GM23248 (cell line): Measurements from ENCODE around the gene ABCB11.

ENCODE experiments used
- EZH2 ChIP-seq: fragments of 200-600 bp; sonication (generic); IDR thresholded peaks from 2 replicates; pipeline ENCODE4 v1.6.1; 2018; ENCODE audit warnings: antibody characterized with exemption, mild to moderate bottlenecking; ENCODE audit not compliant: insufficient read depth, poor library complexity, severe bottlenecking
- EZH2phosphoT487 ChIP-seq: fragments of 200-600 bp; sonication (generic); IDR thresholded peaks from 2 replicates; pipeline ENCODE4 v1.6.1; 2018; ENCODE audit warnings: antibody characterized with exemption, moderate library complexity, mild to moderate bottlenecking, low read depth; ENCODE audit not compliant: insufficient read depth

- TF ChIP-seq EZH2 (no peak), EZH2phosphoT487 (no peak)
These were observed 89.8 kb downstream of the ABCB11 start for GRCh38 chr2:168941297-168941696.
